Amniotic stem cell (primary cell): ENCODE measurements around the gene PLCE1.

Experiments used
- DNase-seq: peaks from one replicate; lab custom pipeline; 2025; lab: John Stamatoyannopoulos, UW

PLCE1 gene

GRCh38 chr10:93994438-93994801 lies 689 bp downstream of the PLCE1 start:
- DNase-seq = no peak

DNA sequence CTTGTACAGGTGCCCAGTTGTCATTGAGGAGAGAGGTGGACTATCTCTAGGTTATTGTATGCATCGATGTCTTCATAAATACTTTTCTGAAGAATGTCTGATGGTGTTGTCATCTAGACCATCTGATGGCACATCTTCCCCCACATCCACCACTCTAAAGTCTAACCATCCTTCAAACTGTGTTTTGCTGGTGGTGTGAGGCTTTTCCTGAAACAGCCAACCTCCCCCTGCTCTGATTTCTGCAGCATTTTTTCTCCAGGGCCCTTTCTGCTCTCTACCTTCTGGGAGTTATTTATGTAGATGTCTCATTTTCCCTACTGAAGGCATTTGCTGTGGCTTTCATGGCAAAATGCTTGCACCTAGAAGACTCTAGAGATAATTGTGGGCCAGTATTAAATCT lies 1.5 kb downstream of the PLCE1 start:
- no peak for DNase-seq

- DNase-seq = peak; percentile 7
Measured at GRCh38 chr10:93995598-93996271, 2.0 kb downstream of the PLCE1 start.

- no peak for DNase-seq
Measured at GRCh38 chr10:93996551-93996950, 2.8 kb downstream of the PLCE1 start.

DNA sequence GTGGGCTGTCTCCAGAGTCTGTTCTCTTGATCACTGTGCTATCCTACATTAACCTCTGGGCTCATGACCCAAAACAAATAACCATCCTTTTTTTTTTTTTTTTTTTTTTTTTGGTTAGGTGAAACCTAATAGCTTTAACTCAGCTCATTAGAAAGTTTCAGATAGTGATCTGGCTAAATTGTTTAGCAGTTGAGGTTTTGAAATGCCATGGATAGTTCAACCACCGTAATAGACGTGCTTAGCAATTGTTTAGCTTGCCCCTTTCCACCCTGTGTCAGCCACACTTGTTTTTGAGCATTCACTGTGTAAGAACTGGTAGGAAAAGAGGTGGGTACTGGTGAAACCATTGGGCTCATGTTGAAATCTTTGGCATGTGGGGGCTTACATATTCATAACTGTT lies 3.8 kb downstream of the PLCE1 start:
- DNase-seq = no peak

DNA sequence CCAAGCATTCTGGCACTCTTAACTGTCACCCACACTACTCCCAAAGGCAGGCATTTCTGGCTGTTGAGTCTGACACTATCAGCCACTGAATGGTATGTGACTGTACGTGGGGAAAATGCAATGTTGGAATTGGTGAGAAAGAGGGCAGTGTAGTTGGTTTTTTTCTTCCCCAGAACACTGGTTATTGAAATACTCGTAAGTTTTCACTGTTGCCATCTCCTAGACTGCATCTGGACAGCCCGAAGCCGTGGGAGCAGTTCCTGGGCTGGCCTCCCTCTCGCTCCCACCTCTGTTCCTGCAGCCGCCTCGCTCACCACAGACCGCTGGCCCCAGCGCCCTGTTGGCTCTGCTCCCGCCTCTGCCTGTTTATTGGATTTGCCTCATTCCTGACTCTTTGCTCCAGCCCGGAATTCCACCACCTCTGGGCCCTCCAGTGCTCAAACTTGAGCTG lies 5.7 kb downstream of the PLCE1 start:
- peak; percentile 46 for DNase-seq

- no peak for DNase-seq
Measured at GRCh38 chr10:94000638-94001415, 7.1 kb downstream of the PLCE1 start.

GRCh38 chr10:94001416-94001810 lies 7.7 kb downstream of the PLCE1 start:
- no peak for DNase-seq

DNA sequence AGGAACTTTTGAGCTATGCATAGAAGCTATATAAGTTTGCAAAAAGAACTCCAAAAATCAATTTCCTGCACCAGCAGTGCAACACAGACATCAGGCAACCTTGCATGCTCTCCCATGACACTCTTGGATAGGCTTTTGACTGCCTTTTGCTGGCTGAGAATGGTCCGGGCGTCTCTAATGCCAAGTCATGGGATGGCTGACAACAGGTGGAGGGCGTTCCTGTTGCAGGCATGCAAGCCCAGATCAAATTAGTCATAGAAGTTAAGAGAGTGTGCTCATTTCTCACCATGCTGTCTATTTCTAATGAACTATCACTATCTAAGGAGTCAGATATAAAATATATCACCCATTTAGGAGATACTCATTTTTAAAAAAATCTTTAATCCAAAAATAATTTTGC lies 8.4 kb downstream of the PLCE1 start:
- no peak for DNase-seq

DNA sequence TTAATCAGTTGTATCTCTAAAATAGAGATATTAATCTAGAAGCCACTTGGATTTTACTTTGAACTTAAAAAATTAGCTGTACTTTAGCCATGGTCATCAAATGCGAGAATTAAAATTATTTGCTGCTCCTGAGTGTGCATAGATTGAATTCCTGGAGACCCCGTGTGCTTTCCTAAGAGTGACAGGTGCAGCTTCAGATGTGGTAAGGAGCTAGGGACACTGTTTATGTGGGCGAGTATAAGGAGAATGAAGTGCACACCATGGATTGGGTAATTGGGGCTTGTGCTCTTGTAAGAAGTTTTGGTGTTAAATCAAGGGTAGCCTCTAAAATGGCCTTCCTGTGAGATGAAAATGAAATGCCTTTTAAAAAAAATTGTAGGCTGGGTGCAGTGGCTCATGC lies 9.8 kb downstream of the PLCE1 start:
- no peak for DNase-seq

DNA sequence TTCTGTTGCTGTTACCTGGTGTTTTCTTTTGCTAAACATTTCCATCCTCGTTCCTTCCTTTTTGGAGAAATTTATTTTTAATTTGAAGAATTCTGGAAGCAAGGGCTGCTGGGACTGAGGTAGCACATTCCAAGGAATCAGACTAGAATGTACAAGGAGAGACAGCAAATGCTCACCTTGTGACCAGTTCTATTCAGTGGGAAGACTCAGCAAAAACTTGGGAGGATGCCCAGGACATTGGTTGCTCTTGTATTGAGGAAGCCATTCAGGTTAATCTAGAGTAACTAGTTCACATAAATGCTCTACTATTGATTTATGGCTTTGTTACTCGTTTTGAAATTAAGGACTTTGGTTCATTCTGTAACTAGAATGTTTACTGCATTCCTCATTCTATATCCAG lies 11.3 kb downstream of the PLCE1 start:
- no peak for DNase-seq

DNA sequence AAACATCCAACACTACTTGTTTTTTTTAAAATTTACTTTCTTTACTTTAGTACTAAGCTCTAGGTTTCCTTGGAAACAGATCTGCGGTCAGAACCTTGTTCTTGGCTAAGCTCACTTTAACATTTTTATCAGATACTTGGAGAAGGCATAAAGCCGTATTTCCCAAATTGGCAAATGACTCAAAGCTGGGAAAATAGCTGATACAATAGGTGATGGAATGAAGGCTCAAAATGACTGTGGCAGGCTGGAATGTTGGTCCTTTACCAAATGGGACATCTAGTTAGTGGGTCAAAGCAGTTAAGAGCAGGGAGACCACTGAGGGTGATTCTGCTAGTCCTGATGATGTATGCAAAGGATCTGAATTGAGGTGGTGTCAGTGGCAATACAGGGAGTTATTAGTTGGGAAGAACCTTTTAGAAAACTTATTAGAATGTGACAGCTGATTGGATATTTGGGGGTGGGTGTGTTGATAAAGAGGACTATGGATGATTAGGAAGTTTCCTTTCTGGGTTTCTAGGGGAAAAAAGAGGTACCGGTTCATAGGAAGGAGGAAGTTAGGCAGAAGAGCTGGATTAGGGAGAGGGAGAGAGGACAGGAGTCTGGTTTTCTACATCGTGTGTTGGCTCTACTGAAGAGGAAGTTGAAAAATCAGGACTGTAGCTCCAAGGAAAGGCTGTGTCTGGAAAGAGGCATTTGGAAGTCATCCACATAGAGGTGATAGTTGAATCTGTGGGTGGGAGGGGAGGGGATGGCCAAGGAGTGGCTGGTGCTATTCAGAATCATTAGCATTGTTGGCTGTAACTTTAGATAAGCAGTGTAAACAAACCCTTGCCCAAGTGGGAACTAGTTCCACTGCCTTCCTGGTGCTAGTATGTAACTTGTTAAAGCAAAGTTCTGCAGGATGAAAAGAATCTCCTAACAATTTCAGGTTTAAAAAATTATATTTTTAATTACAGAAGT lies 13.1 kb downstream of the PLCE1 start:
- peak; percentile 34 for DNase-seq

GRCh38 chr10:94008526-94008925 lies 14.8 kb downstream of the PLCE1 start:
- DNase-seq = no peak

- no peak for DNase-seq
Measured at GRCh38 chr10:94010116-94010515, 16.4 kb downstream of the PLCE1 start.

GRCh38 chr10:94010886-94011285 lies 17.2 kb downstream of the PLCE1 start:
- no peak for DNase-seq

GRCh38 chr10:94011296-94011695 lies 17.6 kb downstream of the PLCE1 start:
- DNase-seq = no peak

GRCh38 chr10:94012834-94013233 lies 19.1 kb downstream of the PLCE1 start:
- DNase-seq = no peak

GRCh38 chr10:94013331-94013760 lies 19.6 kb downstream of the PLCE1 start:
- no peak for DNase-seq

- no peak for DNase-seq
Measured at GRCh38 chr10:94014304-94014703, 20.6 kb downstream of the PLCE1 start.

- no peak for DNase-seq
Measured at GRCh38 chr10:94016727-94017714, 23.3 kb downstream of the PLCE1 start.

GRCh38 chr10:94018107-94018506 lies 24.4 kb downstream of the PLCE1 start:
- DNase-seq = no peak
